ENCODE measurements around the gene PLEKHG3. TPM values are rescaled to one million over a fixed set of nuclear protein-coding genes. Genes with fewer than 3 reads are reported as not detected.
A peak's percentile ranks its signal among the peaks of the same experiment; 100 is the strongest.

PLEKHG3 gene
- total and polyA plus RNA-seq, 2 of the 4 experiments (the other 2 are of a cell fraction) = 8.2 to 8.4 TPM

DNA sequence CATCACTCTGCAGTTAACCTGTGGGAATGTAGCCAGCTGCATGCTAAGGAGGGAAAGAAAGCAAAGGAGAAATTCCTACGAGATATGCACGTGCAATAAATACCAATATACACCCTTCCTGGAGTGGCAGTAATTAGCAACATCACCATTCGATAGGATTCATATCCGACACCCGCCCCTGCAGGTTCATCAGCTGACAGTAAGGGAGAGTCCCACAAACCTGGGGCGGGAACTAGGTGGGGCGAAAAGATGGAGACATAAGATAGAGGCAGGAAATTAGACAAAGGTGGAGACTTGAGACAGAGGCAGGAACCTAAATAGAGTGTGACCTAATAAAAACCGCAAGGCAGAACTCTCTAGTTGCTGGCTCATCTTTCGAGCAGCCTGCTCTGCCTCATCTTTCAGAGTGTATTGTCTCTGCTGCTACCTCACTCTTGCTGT lies 51.6 kb downstream of the PLEKHG3 start:
- Histone ChIP-seq H3K56ac (ENCODE audit: extremely low read depth, insufficient read depth, low read length) (no peak overlapping the region), H4K20me1 (ENCODE audit: insufficient read depth, low read length) (no peaks in the 10 kb centered on the region), H2BK15ac (ENCODE audit: low read depth, low read length) (no peak overlapping the region), H2AFZ (replicated peaks; ENCODE audit: low read length, poor library complexity) (no peak overlapping the region), H2BK120ac (ENCODE audit: low read depth, low read length) (no peak overlapping the region), H2AK9ac (replicated peaks; ENCODE audit: low read depth, low read length, poor library complexity) (no peak overlapping the region), H4K5ac (ENCODE audit: low read depth, low read length) (no peak overlapping the region), H3K4me1 (ENCODE audit: control insufficient read depth, insufficient read depth, low read length) (peaks cover 23% of the 10 kb centered on the region), H2BK5ac (ENCODE audit: low read depth, low read length, poor library complexity, severe bottlenecking) (no peak overlapping the region), H3K14ac (replicated peaks; ENCODE audit: low read depth, low read length) (no peak overlapping the region), H3K9ac (ENCODE audit: low read depth, low read length) (no peak overlapping the region), H2BK20ac (ENCODE audit: low read depth, low read length) (no peak overlapping the region), H3K9me1 (ENCODE audit: insufficient read depth, low read length) (peaks cover 23% of the 10 kb centered on the region), H3K18ac (ENCODE audit: low read depth, low read length) (no peak overlapping the region), H3K36me3 (ENCODE audit: control insufficient read depth, insufficient read depth, low read length) (no peaks in the 10 kb centered on the region), H3K23ac (ENCODE audit: low read depth, low read length) (no peak overlapping the region), H3K4me3 (ENCODE audit: insufficient read depth, low read depth, low read length) (no peak overlapping the region), H3K4ac (ENCODE audit: low read depth, low read length) (no peak overlapping the region), H3K27ac (ENCODE audit: insufficient read depth, low read length) (no peak overlapping the region), H3K9me3 (ENCODE audit: control insufficient read depth, insufficient read depth, low read length) (0 out of 2 replicates have a peak, but pooled peaks cover 2% of the 10 kb centered on the region), H4K91ac (ENCODE audit: insufficient read depth, low read depth, low read length) (no peak overlapping the region), H3K79me1 (ENCODE audit: low read depth in 1 of 2, low read length in 2 of 2) (no peaks in the 10 kb centered on the region), H3K27me3 (ENCODE audit: control insufficient read depth, insufficient read depth, low read length) (peaks cover 8% of the 10 kb centered on the region; the same call in 1 of the 2 replicates), H4K8ac (ENCODE audit: low read depth in 2 of 2, low read length in 2 of 2) (no peak overlapping the region), H2AK5ac (ENCODE audit: low read depth, low read length) (no peak overlapping the region), H3K4me2 (ENCODE audit: low read depth, low read length) (no peak overlapping the region)
- 96% methylated on average over 6 of the region's 9 CpGs; no CpG with 5 or more reads in 1 of the 2 experiments for WGBS, 2 experiments (ENCODE audit: extremely low coverage in 2 of 2, insufficient read length in 1 of 2)
- ChIA-PET POLR2A (ENCODE audit: unreplicated experiment) (no interaction called here), CTCF (no interaction called here)
- DNase-seq (peak; percentile 21), ATAC-seq (ENCODE audit: low read depth) (no peak)
- TF ChIP-seq RCOR1 (IDR thresholded peaks at IDR 0.05; ENCODE audit: insufficient replicate concordance, low read length) (no peak), CEBPB (IDR thresholded peaks at IDR 0.05; ENCODE audit: low read depth, low read length) (no peak), MXI1 (IDR thresholded peaks at IDR 0.05; ENCODE audit: borderline replicate concordance, low read depth, low read length) (no peak), USF2 (IDR thresholded peaks at IDR 0.05; ENCODE audit: low read depth, low read length) (no peak), BHLHE40 (IDR thresholded peaks at IDR 0.05; ENCODE audit: low read depth, low read length) (no peak), CHD1 (IDR thresholded peaks at IDR 0.05; ENCODE audit: low read depth, low read length) (no peak), ELK1 (IDR thresholded peaks at IDR 0.05; ENCODE audit: borderline replicate concordance, low read depth, low read length) (no peak)
- no TSS peak for BruUV-seq (replicated peaks)
- intact Hi-C loops (cut with micrococcal nuclease) = no loop called here
- in situ Hi-C loops (cut with MboI; ENCODE audit: low sequenced_read_pairs) = no loop called here
- dilution Hi-C loops (cut with HindIII; ENCODE audit: low sequenced_read_pairs, unreplicated experiment) = no loop called here
